Left ventricle myocardium superior (tissue), 1 donor: ENCODE measurements around the gene CEMIP2. TPM values are rescaled to one million over a fixed set of nuclear protein-coding genes. Genes with fewer than 3 reads are reported as not detected.
"Not testable (repeated sequence)": the region's sequence is repeated elsewhere in the genome, so short reads cannot be mapped to it uniquely, and the experiment has no call there.

Source experiments
- ATAC-seq: fragments of 200-7000 bp; cut with Tn5 transposase; one replicate; pipeline ENCODE4 v1.9.1; 2020; ENCODE audit warnings: mild to moderate bottlenecking, moderate library complexity
- DNase-seq: peaks from one replicate; pipeline ENCODE4 v3.0.0-alpha.2; 2020
- intact Hi-C: fragments of 100-400 bp; cut with micrococcal nuclease; formaldehyde crosslinking; loops from one replicate; pipeline ENCODE4 v1.11.0; 2022
- total RNA-seq: library from RNA; stranded (reverse); fragmentation: NEBNext Ultra II Directional; extraction: Animal tissue kit (Norgen Biotek cat#: 25700); gene quantifications from one replicate; pipeline ENCODE4 v1.2.1, GENCODE V29; 2021
- donor health status: DM: no; HTN: yes; CAD: no; lungs with severe emphysema.

Gene CEMIP2
- total RNA-seq, 1 donor from 2014 or later: 8.7 TPM

- no peak for ATAC-seq
- intact Hi-C loops: no loop called here
- DNase-seq: no peak
Measured at GRCh38 chr9:71729816-71730526, 38.3 kb downstream of the CEMIP2 start.

- ATAC-seq: no peak
- intact Hi-C loops: no loop called here
- DNase-seq: no peak
Measured at GRCh38 chr9:71726723-71727122, 41.6 kb downstream of the CEMIP2 start.

GRCh38 chr9:71725590-71726338 lies 42.5 kb downstream of the CEMIP2 start:
- intact Hi-C loops: no loop called here
- no peak for DNase-seq
- ATAC-seq: no peak

- ATAC-seq (no peak), DNase-seq (no peak)
- intact Hi-C loops: loop anchor here (5.0 kb wide), 1 partner anchor 40 kb away; no protein-coding TSS in a partner anchor
Measured at GRCh38 chr9:71721855-71722254, 46.5 kb downstream of the CEMIP2 start.

- intact Hi-C loops: no loop called here
- ATAC-seq (peak; percentile 86), DNase-seq (no peak)
Measured at GRCh38 chr9:71719562-71719961, 48.8 kb downstream of the CEMIP2 start.

- DNase-seq (no peak), ATAC-seq (peak; percentile 19)
Measured at GRCh38 chr9:71719088-71719487, 49.2 kb downstream of the CEMIP2 start.

GRCh38 chr9:71716138-71716909 lies 52.0 kb downstream of the CEMIP2 start:
- ATAC-seq (no peak), DNase-seq (no peak)
- intact Hi-C loops: no loop called here

More at GRCh38 chr9:71719088-71719487, 49.2 kb downstream of the CEMIP2 start:
- intact Hi-C loops: no loop called here

GRCh38 chr9:71710856-71711255 lies 57.5 kb downstream of the CEMIP2 start:
- intact Hi-C loops: no loop called here
- ATAC-seq (no peak), DNase-seq (no peak)

GRCh38 chr9:71710201-71710600 lies 58.1 kb downstream of the CEMIP2 start:
- DNase-seq: no peak
- intact Hi-C loops: no loop called here
- ATAC-seq: no peak

- intact Hi-C loops: loop anchor here (10.0 kb wide), 1 partner anchor 95 kb away; no protein-coding TSS in a partner anchor
- no peak for ATAC-seq
- DNase-seq: no peak
Measured at GRCh38 chr9:71709384-71709783, 58.9 kb downstream of the CEMIP2 start.

- no peak for DNase-seq
- no peak for ATAC-seq
- intact Hi-C loops: loop anchor here (10.0 kb wide), 1 partner anchor 91 kb away; no protein-coding TSS in a partner anchor
Measured at GRCh38 chr9:71706176-71706575, 62.1 kb downstream of the CEMIP2 start.

GRCh38 chr9:71704796-71705195 lies 63.5 kb downstream of the CEMIP2 start:
- intact Hi-C loops: loop anchor here (10.0 kb wide), 1 partner anchor 90 kb away; no protein-coding TSS in a partner anchor
- ATAC-seq (peak; percentile 54), DNase-seq (no peak)

- intact Hi-C loops: loop anchor here (10.0 kb wide), 1 partner anchor 89 kb away; no protein-coding TSS in a partner anchor
- DNase-seq: no peak
- ATAC-seq: peak; percentile 65
Measured at GRCh38 chr9:71703172-71703872, 65.0 kb downstream of the CEMIP2 start.

- intact Hi-C loops: no loop called here
- ATAC-seq (no peak), DNase-seq (no peak)
Measured at GRCh38 chr9:71697882-71698281, 70.4 kb downstream of the CEMIP2 start.

- intact Hi-C loops: no loop called here
- no peak for ATAC-seq
Measured at GRCh38 chr9:71694332-71694731, 74.0 kb downstream of the CEMIP2 start.

GRCh38 chr9:71693607-71694006 lies 74.7 kb downstream of the CEMIP2 start:
- DNase-seq (no peak), ATAC-seq (no peak)
- intact Hi-C loops: no loop called here

More at GRCh38 chr9:71694332-71694731, 74.0 kb downstream of the CEMIP2 start:
- DNase-seq: no peak

GRCh38 chr9:71692337-71692736 lies 76.0 kb downstream of the CEMIP2 start:
- intact Hi-C loops: no loop called here
- ATAC-seq (peak; percentile 73), DNase-seq (no peak)

- ATAC-seq, intact Hi-C loops, DNase-seq: not testable (repeated sequence)
Measured at GRCh38 chr9:71691576-71691975, 76.7 kb downstream of the CEMIP2 start.
